ENCODE measurements around the gene LRRC28.

The LRRC28 gene

DNA sequence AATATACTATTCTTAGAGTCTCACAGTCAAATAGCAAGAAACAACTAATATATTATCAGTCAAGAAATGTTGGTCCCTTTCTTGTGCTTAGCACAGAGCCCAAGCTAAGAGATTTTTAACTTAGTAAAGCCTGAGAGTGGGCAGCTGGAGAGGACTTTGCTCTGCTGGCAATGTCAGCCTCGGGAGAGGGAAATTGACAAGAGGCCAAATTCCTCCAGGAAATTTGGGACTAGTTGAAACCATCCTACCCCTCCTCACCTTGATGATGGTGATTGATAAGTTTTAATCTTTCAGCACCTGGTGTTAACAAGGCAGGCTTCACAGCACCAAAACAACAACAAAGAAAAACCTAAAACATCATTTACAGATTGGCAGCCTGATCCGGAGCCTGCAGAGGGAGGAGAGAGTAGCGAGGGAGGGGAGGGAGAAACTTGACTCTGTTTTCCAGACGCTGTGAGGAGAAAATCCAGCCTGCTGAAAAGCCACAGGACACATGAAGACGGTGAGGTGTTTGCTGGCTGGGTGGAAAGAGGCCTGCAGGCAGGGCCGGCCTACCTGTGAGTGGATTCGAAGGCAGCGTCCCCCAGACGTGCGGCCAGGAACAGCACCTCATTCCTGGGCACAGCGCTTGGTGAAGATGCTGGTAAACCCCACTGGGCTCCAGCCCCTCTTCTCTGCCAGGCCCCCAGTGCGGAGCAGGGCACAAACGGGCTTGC, 150.9 kb downstream of the LRRC28 start:
- no peak for DNase-seq

DNA sequence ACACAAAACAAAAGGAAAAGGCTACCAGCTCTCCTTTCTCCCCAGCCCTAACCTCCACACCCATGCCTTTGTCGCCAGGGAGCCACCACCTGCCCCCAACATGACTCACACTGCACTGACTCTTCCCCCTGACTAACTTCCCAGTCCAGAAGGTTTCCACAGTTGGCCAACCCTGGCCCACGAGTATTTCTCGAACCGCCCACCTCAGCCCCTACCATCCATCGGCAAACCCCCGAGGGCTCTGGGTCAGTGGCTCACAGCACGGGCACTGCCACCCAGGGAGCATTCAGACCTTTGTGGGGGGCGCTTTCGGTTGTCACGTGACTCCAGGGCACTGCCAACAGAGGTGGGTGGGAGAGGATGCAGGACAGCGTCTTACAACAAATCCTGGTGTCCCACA, 152.3 kb downstream of the LRRC28 start:
- no peak for DNase-seq

DNA sequence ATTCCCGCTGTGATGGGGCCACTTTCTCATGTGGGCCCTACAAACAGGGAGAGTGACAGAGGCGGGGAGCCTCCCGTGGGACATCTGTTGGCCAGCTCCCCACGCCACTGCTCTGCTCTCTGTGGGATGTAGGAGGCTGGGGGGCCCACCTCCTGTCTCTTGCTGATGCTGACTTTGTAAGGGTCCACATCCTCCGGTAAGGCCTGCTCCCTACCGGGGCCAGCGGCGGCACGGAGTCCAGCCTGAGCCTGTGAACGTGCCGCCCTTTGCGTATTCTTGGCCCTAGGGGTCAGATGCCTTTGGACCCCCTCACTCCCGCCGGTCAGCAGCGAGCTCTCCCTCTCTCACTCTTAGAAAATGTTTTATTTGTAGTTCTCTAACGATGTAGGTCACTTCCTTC, 153.2 kb downstream of the LRRC28 start:
- DNase-seq = no peak

DNA sequence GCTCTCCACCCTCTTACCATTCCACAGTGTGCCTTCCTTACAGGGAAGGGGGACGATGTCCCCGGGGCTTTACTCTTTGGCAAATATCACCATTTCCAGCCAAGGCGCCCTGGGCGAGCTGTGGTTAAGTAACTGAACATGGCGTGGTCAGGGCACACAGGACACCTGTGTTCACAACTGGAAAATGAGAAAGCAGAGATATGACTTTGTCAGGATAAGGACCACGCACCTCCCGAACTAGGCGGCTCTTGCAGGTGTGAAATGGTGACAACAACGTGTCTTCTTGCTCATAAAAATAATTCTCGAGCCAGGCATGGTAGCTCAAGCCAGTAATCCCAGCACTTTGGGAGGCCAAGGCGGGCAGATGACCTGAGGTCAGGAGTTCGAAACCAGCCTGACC, 154.8 kb downstream of the LRRC28 start:
- no peak for DNase-seq

DNA sequence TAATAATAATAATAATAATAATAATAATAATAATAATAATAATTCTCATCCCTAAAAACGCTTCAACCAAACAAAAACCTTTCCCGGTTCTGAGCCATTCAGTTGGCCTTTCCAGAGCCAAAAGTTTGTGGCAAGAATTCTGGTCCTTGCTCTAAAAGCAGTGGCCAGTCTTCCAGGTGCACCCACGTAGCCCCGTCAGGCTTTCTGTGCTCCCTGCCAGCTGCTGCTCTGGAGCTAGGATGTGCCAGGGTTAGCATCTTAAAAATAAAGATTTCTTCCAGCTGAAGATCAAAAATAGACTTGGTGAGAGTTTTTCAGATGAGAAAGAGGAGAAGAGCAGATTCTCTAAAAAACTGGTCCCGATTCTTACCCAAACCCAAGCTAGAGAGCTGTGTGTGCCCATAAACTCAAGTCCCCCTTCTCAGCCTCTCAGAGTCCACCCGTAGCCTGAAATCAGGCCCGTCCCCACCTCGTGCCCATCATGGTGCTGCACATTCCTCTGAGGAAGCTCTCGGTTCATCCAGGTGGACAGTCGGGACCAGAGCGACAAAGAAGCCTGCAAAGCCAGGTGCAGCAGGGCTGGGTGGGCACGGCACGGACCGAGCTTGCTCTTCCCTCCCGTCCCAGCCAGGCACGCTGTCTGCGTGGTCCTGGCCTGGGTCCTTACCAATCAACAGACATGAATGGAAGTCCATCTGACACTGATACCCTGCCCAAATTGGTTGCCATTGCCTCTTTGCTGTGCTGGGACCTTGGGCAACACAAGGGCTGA, 155.6 kb downstream of the LRRC28 start:
- DNase-seq = no peak

DNA sequence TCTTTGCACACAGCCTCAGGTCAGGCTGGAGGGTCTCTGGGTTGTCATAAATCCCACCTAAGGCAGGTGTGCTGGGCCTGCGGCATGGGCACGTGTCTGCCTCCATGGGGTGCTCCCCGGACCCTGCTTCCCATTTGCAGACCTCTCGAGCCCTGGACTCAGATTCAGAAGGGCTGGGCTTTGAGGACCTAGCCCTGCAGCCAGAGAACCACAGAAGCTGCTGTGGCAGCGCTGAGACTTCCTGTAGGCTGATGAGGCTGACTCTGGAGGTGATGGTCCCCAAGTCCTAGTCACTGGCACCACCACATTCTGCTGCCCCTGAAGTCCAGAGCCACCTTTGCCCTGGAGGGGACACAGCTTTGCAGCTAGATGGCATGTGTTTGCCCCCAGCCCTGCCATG, 156.4 kb downstream of the LRRC28 start:
- DNase-seq = no peak

DNA sequence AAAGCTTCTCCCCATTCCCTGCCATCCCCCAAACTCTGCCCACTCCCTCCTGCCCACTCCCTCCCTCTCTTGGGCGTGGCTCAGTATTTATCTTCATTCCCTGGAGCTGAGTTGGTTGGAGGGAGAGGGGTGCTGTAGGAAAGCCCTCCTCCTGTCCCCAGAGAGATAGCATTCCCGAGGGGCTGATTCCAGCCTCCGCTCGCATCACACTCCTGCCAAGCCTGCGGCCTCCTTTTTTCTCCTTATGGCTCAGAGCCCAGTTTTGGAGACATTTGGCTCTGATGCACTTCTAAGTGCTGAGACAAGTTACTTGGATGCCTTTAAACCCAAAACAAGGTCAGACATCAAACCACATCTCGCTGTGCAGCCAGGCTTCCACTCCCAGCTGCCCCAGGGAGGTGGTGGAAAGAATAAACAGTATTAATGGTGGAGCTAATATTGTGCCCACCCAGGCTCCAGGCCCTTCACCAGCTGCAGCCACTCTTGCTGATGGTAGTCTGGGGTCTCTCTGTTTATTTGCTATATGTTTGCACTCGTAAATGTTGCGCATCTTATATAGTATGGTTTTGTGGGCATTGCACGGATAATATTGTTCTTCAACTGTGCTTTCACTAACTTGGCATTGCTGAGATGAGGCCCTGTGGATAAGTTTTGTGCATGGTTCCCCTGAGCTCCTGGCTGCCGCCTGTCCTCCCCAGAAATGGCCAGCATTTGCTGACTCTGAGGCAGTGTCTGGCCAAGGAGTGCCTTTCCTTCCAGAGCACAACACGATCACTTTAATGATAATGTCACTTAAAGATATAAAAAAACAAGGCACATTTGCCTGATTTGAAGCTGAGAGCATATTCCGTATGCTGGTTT, 157.2 kb downstream of the LRRC28 start:
- DNase-seq = no peak

DNA sequence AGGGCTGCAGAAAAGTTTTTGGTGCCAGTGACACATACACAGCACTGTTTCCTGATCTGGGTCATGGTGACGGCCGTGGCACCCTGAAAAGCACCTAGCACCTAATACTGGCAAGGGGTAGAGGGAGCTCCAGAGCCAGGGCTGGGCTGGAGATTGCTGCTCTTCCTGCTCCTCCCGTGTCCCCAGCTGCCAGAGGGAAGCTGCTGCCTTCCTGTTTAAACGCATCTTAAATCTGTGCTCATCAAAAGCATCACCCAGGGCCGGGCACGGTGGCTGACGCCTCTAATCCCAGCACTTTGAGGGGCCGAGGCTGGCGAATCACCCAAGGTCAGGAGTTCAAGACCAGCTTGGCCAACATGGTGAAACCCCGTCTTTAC, 157.8 kb downstream of the LRRC28 start:
- DNase-seq = no peak

DNA sequence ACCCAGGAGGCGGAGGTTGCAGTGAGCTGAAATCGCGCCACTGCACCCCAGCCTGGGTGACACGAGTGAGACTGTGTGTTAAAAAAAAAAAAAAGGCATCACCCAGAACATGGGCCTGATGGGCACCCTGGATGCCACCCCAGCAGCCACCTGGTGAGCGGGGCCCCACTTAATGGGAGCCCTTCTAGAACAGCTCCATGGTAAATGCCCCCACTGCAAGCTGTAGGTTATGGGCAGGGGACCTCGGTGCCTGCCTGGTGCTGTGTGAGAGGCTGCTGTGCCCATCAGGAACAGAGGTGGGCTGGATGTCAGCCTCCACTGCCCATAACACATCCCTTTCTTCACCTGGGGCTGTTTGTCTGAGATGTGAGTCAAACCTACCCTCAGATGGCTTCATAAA, 158.3 kb downstream of the LRRC28 start:
- DNase-seq = no peak

DNA sequence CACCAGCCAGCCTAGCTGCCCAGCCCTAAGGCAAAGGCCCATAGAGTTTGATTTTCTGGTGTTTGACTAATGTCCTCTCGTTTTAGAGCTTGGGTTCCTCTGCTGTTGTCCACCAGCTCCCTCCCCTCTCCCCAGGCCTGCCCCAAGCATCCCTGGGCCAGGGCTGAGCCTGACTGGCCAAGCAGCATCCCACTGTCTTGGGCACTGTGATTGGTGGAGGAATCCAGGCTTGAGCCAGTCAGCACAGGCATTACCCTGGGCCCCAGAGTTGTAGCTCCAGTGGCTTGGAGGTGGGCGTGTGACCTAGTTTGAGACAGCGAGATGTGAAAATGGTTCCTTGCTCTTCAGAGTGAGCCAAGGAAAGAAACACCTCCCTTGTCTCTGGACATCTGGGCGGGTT, 159.2 kb downstream of the LRRC28 start:
- no peak for DNase-seq

DNA sequence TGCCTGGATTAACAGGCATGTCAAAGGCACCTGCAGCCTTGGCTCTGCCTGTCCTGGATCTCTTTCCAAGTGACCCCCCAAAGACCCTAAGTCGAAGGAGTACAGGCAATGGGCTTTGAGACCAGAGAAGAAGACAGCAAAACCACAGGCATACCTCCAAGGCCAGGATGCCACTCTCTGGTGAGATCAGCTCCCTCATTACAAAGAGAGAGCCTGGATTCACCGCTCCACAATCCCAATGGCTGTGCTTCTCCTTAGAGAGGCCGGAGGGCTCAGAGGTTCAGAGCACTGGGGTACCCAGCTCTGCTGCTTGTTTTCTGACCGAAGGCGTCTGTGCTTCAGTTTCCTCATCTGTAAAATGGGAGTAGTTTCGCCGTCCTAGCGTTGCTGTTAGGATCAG, 160.0 kb downstream of the LRRC28 start:
- DNase-seq = no peak

DNA sequence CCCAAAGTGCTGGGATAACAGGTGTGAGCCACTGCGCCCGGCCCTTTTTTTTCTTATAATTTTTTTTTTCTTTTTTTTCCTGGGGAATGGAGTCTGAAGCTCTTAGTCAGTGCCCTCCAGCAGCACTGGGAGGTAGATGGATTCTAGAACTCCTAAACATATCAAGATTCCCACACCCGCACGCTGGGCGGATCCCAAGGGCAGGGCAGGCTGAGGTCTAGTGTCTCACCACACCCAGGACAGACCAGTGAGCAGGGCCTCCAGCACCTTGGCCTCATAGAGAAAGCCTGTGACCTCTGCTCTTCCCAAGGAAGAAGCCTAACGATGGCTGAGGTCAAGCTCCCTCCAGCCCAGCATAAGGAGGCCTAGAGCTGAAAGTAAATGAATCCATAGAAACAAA, 160.8 kb downstream of the LRRC28 start:
- no peak for DNase-seq

DNA sequence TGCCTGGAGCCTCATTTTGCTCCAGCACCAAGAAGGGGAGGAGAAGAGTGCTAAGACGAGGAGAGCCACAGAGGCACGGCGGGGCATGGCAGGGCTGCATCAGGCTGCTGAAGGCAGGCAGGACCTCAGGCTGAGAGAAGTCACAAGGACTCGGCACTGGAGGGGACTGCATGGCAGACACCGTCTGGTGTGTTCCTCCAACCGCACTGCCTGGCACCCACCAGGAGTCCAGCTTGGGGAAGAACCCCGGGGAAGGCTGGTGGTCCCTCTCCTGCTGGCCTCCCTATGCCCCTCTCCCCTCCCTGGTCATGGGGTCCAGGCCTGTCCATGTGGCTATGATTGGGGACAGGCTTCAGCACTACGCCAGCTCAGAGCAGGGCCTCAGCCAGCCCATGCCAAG, 161.3 kb downstream of the LRRC28 start:
- DNase-seq = no peak

DNA sequence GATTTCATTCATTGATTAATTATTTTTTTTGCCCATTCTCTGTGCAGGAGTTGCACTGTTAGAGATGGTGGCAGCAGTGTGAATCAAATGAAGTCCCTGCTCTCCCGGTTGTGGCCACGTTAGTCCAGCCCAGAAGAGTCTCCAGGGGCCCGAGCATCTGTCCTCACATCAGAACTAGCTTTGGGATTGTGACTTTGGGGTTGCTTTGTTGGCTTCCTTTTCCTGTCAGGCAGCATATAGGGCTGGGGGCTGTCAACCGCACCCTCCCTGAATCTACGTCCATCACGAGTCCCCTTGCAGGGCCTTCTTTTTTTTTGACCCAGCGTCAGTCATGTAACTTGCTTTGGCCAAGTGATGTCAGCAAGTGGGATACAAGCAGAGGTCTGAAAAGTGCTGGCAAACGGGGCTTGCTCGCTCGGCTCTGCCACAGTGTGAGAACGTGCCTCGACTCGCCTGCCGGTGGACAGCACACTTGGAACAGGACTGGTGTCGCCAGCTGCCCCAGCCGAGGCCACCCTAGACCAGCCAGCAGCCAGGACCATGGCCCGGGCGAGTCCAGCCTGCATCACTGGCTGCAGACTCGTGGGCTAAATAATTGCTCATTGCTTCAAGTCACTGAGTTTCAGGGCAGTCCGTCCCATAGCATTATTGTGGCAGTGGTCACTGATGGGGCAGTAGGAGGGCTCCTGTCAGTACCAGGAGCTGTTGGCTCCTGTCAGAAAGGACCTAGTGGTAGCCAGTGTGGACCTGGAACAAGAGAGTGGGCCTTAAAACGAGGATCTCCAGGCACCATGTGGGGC, 162.9 kb downstream of the LRRC28 start:
- DNase-seq = no peak

DNA sequence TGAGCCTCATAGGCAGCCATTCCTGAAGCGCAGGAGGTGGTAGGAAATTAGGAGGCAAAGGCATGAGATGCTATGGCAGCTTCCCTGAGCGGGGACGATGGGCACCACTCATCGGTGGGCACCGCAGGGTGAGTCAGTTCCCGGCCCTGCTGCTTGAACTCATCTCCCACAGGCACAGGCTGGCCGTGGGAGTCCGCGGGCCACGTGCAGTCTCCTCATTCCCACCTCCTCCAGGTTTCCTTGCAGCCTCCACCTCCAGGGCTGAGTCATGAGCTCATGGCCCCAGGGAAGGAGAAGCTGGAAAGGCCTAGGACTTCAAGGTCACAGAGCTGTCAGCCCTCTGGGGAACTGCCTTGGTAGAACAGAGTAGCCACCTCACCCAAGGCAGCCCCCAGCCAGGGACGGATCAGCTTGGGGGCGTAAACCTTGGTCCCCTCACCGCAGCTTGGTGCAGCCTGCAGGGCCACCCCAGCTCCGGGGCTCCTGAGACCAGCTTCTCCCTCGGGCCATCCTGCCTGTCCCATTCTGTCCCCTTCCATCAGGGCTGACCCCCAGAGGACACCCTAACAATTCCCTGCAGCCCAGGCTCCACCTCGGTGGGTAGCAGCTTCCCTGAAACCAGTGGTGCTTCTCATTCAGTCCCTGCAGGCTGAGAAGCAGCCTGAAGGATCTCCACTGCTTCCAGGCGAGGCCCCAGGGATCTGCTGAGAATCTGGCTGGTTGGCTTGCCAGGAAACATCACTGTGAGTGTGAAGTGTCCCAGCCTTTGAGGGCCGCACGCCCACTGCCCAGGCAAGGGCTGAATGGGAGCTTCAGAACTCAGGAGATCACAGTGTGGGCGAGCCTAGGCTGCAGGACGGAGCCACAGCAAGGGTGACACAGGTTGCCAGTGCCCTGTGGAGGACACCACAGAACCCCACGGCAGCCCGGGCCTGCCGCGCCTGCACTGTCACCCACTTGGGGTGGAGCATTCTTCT, 163.8 kb downstream of the LRRC28 start:
- DNase-seq = no peak

DNA sequence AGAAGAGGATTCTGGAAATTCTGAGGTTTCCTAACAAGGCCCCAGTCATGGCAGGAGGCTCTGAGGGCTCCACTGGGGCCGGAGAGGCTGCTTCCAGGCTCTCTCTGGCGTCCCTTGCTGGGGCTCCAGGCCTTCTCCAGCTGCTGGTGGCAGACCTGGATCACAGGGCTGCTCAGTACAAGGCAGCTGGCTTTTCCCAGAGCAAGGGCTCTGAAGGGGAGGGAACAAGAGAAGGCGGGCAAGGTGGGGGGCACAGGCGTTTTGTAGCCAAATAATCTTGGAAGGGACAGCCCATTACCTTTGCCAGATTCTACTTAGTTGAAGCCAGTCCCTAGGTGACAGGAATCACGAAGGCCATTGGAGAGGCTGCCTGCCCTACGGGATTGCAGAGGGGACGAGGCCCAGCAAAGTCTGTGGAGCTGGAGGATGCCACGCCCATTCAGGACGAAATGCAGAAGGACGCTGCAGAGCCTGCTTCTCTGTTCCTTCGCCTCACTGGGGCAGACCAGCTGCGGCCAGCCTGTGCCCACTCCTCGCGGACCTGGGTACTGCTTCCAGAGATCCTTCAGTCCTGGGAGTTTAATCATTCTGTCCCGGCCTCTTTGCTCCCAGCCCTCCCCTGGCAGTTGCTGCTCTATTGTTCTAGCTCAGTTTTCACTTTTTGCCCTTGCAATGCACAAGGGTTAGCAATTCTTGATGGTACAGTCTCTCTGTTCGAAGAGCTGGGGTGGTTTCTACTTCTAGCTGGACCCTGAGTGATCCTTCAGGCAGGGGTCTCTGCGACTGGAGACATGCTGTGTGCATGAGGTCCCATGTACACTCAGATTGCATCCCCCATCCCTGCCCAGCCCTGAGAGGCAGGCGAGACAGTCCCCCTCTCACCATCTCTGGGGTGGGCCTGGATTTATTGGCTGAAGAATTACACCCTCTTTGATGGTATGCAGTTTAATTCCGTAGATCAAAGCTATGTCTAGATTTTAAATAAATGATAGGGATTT, 165.2 kb downstream of the LRRC28 start:
- DNase-seq = peak; percentile 40

DNA sequence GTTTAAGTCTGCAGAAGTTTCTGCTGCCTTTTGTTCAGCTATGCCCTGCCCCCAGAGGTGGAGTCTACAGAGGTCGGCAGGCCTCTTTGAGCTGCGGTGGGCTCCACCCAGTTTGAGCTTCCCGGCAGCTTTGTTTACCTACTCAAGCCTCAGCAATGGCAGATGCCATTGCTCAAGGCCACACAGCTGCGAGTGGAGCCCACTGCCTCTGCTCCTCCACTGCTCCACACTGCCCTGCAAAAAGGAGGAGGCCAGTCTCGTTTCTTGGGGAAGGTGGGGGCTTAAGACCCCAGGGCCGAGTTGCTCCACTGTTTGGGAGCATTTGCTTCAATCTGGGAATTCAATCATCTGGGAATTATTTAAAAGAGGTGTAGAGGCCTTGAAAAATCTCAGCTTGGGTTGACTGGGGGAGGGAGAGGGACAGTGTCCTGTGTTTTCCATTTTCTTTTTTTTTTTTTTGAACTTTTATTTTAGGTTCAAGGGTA, 169.9 kb downstream of the LRRC28 start:
- DNase-seq = peak; percentile 52

DNA sequence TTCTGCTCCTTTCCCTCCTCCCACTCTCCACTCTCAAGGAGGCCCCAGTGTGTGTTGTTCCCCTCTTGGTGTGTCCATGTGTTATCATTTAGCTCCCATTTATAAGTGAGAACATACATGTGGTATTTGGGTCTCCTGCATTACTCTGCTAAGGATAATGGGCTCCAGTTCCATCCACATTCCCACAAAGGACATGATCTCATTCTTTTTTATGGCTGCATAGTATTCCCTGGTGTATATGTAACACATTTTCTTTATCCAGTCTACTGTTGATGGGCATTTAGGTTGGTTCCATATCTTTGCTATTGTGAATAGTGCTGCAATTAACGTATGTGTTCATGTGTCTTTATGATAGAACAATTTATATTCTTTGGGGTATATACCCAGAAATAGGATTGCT, 170.5 kb downstream of the LRRC28 start:
- peak; percentile 1 for DNase-seq

DNA sequence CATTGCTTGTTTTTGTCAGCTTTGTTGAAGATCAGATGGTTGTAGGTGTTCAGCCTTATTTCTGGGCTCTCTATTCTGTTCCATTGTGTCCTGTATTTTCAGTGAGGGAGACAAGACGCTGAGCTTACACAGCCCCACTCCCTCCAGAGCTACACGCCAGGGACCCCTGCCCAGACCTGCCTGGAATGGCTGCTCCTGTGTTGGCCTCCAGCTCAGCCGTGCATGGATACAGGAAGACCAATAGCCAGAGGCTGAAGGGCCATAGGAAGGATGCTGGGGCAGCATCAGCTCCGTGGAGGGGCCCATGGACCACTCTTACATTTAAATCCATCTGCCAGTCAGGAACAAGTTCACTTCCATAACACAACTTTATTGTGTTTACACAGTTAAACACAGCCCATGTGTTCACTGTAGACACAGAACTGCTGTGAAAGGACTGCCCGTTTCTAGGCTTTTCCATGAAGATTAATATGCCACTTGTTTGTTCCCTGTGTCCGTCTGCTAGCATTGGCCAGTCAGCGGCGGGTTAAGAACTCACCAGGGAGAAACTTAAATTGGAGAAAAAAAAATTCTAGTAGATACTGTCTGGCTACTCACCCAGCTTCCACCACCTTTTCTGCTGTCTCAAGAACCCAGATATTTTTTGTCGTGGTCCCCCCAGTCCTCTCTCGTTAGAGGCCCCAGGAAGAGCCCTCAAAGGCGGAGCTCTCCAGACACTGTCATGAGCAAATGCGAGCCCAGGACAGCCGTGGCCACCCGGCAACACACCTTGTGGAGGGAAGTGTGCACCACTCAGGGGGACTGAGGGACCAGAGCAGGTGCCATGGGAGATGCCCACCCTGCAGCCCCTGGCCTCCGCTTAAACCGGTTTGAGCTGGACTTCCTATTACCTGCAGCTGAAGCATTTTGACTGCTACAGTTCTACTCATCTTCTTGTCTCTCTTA, 172.2 kb downstream of the LRRC28 start:
- DNase-seq = peak; percentile 44

All from activated CD8-positive, alpha-beta memory T cell treated with anti-CD3 and anti-CD28 coated beads, Interleukin-2, amount 50 U/mL, for 48 hours (primary cell).